GM12891 (cell line): ENCODE measurements around the gene CADM4.

Experiments used
- DNase-seq: peaks from one replicate; pipeline ENCODE4 v3.0.0; 2011; ENCODE audit warnings: low spot score; ENCODE audit not compliant: insufficient read length
- FAIRE-seq: peaks from 2 replicates; lab custom pipeline; 2011; peaks lifted over from hg19 to GRCh38; lab: Jason Lieb, UNC
- PAX5 ChIP-seq: IDR thresholded peaks from 2 replicates; pipeline ENCODE4 v1.6.1; 2011; ENCODE audit warnings: low read length, moderate library complexity, mild to moderate bottlenecking; ENCODE audit not compliant: insufficient read depth, severe bottlenecking
- POLR2A ChIP-seq: IDR thresholded peaks from 2 replicates; pipeline ENCODE4 v1.6.1; 2011; ENCODE audit warnings: low read depth, low read length, control low read depth
- POLR2AphosphoS5 ChIP-seq: IDR thresholded peaks from 2 replicates; pipeline ENCODE4 v1.6.1; 2011; ENCODE audit warnings: low read depth, low read length, control low read depth
- POU2F2 ChIP-seq: IDR thresholded peaks from 2 replicates; pipeline ENCODE4 v1.6.1; 2011; ENCODE audit warnings: low read depth, mild to moderate bottlenecking, control low read depth, low read length, moderate library complexity
- SPI1 ChIP-seq: IDR thresholded peaks from 2 replicates; pipeline ENCODE4 v1.6.1; 2011; ENCODE audit warnings: low read depth, low read length, control low read depth
- TAF1 ChIP-seq: IDR thresholded peaks from 2 replicates; pipeline ENCODE4 v1.6.1; 2011; ENCODE audit warnings: low read depth, low read length, control low read depth

The CADM4 gene

DNA sequence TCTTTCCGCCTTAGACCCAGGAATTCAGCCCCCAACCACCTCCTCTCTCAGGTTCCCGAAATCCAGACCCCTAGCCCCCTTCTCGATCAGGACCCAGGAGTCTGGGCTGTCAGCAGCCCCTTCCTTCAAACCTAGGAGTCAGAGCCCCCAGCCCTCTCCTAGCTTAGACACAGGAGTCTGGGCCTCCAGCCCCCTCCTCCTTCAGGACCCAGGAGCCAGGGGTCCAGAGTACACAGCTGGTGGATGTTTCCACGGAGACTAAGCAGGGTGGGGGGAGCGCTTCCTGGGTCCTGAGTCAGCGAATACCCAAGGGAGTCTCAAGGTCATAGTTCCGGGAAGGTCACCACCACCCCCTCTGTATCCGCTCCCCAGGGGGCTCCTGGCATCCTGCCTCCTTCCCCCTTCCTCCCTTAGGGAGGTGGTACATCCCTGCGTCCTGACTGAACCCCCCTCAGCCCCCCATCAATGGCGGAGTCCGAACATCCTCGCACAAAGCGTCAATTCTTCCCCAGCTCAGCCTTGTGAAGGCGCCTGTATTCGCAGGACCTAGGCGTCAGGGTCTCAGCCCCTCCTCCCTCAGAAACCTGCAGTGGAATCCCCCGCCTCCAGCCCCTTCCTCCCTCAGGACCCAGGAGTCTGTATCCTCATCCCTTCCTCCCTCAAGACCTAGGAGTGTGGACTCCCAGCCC lies 4.6 kb downstream of the CADM4 start:
- FAIRE-seq: no peak
- no peak for DNase-seq
- TF ChIP-seq TAF1: no peak
- no peak for TF ChIP-seq POLR2AphosphoS5
- TF ChIP-seq POU2F2: no peak
- TF ChIP-seq SPI1: no peak
- TF ChIP-seq PAX5: no peak
- no peak for TF ChIP-seq POLR2A

DNA sequence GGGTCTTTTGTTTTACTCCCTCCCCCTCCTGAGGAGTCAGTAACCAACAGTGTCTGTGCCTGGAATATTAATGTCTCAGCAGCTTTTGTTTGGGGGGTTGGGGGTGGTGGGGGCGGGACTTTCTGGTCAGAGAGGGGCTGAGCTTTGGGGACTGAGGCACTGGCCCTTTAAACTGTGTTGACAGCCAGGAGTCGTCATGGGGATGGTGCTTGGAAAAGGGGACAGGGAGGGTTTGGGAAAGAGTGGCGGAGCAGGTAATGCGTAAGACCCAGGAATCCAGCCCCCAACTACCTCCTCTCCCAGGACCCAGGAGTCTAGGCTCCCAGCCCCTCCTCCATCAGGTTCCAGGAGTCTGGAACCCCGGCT lies 5.2 kb downstream of the CADM4 start:
- FAIRE-seq (no peak), DNase-seq (no peak)

DNA sequence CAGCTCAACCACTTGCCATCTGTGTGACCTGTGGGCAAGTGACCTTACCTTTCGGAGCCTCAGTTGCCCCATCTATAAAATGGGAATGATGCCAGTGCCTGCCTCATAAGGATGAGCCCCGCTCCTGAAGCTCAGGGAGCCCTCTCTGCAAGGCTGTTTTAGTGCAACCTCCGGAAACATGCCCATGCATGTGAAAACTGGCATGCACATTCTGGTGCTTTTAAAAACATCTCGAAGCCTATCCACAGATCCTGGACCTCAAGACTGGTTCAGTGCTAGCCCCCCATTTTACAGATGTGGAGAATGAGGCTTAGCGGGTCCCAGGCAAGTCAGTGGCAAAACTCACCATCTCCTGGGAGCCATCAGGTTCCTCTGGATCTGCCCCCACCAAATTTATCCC lies 5.6 kb downstream of the CADM4 start:
- no peak for FAIRE-seq
- TF ChIP-seq POLR2A (no peak), SPI1 (no peak), POLR2AphosphoS5 (no peak), POU2F2 (no peak), TAF1 (no peak), PAX5 (no peak)
- DNase-seq: no peak

More for the DNA sequence above, 5.2 kb downstream of the CADM4 start:
- TF ChIP-seq POLR2A: no peak
- no peak for TF ChIP-seq SPI1
- TF ChIP-seq POU2F2: no peak
- no peak for TF ChIP-seq PAX5
- TF ChIP-seq TAF1: no peak
- TF ChIP-seq POLR2AphosphoS5: no peak

DNA sequence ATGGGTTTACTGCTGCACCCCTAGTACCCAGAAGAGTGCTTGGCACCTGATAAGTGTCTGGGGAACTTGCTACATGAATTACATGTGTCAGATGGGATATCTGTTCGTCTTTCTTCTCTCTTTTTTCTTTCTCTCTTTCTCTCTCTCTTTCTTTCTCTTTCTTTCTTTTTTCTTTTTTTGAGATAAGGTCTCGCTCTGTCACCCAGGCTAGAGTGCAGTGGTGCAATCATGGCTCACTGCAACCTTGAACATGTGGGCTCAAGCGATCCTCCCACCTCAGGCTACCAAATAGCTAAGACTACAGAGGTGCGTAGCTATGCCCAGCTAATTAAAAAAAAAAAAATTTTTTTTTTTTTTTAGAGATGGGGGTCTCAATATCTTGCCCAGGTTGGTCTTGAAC lies 6.1 kb downstream of the CADM4 start:
- TF ChIP-seq TAF1 (no peak), PAX5 (no peak), POLR2AphosphoS5 (no peak), SPI1 (no peak), POU2F2 (no peak), POLR2A (no peak)
- DNase-seq (no peak), FAIRE-seq (no peak)

DNA sequence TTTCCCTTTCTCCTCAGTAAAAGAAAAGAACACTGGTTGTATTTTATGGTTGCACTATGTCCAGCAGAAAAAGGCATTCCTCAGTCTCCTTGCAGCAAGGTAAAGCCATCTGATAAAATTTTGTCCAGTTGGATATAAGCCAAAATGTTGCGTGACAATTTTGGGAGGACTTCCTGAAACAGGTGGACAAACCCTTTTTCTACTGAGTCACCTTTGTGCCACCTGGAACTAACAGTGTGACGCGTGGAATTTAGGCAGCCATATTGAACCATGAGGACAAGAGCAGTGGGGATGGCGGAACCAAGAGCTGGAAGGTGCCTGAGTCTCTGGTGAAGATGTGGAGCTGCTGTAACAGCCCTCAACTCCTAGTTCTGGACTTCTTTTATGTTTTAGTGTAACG lies 8.2 kb downstream of the CADM4 start:
- DNase-seq (no peak), FAIRE-seq (no peak)
- no peak for TF ChIP-seq POLR2AphosphoS5
- TF ChIP-seq POU2F2: no peak
- no peak for TF ChIP-seq TAF1
- no peak for TF ChIP-seq POLR2A
- no peak for TF ChIP-seq SPI1
- no peak for TF ChIP-seq PAX5

DNA sequence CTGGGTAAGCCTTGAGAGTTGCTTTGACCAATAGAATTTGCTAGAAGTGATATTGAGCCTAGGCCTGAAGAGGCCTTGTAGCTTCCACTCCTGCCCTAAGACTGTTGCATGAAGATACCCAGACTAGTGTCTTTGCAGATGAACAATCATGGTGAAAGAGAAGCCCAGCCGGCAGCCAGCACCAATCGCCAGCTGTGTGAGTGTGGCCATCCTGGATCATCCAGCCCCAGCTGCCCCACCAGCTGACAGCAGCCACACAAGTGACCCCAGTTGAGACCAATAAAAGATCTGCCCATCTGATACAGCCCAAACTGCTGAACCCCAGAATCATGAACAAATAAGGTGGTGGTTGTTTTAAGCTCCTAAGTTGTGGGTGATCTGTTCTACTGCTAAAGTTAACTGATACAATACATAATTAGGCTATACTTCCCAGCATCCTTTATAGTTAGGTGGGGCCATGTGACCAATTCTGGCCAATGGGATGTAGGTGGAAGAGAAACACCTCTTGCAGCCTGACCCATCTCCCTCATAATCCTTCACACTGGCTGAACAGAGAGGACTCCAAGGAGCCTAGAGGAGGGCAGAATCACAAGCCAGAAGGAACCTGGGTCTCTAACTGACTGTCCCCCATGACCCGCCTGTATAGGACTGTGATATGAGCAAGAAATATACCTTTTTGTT lies 10.9 kb downstream of the CADM4 start:
- no peak for DNase-seq
- no peak for FAIRE-seq
- TF ChIP-seq POLR2A (no peak), PAX5 (no peak), POU2F2 (no peak), SPI1 (no peak), POLR2AphosphoS5 (no peak), TAF1 (no peak)

DNA sequence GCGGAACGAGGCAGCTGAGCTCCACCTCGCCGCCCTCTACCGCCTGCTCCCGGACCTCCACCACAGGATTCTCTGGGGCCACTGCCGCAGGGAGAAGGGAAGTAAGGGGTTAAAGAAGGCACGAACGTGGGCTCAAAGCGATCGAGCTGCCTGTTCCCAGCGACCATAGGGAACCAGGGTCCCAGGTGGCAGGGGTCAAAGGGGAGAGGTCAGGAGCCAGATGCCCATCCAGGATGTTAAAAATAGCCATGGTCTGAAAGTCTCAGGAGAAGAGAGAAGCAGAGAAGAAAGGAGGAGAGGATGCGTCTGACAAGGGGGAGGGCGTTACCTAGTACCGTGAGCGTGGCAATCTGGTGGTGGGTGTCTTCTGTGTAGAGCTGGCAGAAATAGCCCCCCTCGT lies 12.8 kb downstream of the CADM4 start:
- DNase-seq (no peak), FAIRE-seq (no peak)
- TF ChIP-seq POLR2A (no peak), POLR2AphosphoS5 (no peak), SPI1 (no peak), PAX5 (no peak), POU2F2 (no peak), TAF1 (no peak)

DNA sequence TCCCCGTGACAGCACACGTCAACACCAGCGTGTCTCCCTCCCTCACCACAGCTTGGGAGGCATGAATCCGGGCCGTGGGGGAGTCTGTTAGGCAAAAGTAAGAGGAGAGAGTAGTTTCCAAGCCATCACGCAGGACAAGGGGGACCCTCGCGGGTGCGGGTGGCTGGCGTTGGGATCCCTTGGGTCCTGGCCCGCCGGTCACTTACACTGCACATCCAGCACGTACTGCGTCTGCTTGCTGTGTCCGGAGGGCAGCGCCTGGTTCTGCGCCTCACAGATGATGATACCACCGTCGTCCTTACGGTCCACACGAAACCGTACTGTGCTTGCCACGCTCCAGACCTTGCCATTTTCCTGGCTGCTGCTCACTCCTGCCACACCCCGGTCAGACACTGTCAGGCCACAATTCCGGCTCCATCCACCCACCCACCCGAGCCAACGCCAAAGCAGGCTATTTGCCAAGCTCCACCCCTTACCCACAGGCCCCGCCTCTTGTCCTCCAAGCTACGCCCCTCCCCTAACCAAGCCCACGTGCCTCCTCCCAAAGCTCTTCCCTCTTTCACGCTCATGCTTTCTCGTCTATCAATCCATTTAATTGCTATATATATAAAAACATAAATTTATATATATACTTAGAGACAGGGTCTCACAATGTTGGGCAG lies 13.6 kb downstream of the CADM4 start:
- FAIRE-seq: no peak
- TF ChIP-seq TAF1: no peak
- DNase-seq: no peak

DNA sequence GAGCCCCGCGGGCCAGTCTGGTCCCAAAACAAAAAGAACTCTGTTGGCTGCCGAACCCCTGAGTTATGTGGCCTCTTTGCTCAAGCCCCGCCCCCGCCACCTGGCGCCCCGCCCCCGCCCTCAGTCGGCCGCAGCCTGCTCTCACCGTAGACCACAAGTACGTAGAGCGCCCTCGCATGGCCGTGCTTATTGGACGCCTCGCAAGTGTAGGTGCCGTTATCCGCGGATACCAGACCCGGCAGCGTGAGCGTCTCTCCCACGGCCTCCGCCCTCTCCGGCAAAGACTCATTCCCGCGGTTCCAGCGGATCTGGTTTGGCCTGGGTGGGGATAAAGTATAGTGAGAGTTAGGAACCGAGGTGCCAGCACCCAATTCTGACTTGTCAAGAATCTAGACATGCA lies 14.7 kb downstream of the CADM4 start:
- no peak for TF ChIP-seq POU2F2
- no peak for TF ChIP-seq PAX5
- no peak for TF ChIP-seq TAF1
- no peak for TF ChIP-seq POLR2A
- TF ChIP-seq POLR2AphosphoS5: no peak
- no peak for TF ChIP-seq SPI1
- DNase-seq (peak; percentile 75), FAIRE-seq (peak; percentile 62)
